ENCODE measurements around the gene SSX2IP. TPM values are rescaled to one million over a fixed set of nuclear protein-coding genes. Genes with fewer than 3 reads are reported as not detected.

The SSX2IP gene
- total and polyA plus RNA-seq, 2 experiments from 2014 or later: 23.2 to 28.4 TPM

- no peaks in the 10 kb centered on the region for H3K27me3 ChIP-seq (ENCODE audit: insufficient read depth)
- H4K20me1 ChIP-seq (replicated peaks; ENCODE audit: insufficient read depth): no peaks in the 10 kb centered on the region
- H3K36me3 Mint-ChIP-seq (ENCODE audit: low read depth): peaks cover 3% of the 10 kb centered on the region; the same call in 1 of the 3 replicates
- no peak overlapping the region for H3K27ac Mint-ChIP-seq
- no peak for DNase-seq (ENCODE audit: low spot score)
- no peak for ATAC-seq
- peak overlapping the region; percentile 70; the same call in 1 of the 2 replicates for H2AFZ ChIP-seq
- H3K27me3 Mint-ChIP-seq (ENCODE audit: insufficient read depth, low read depth, poor library complexity): peaks cover under 1% of the 10 kb centered on the region
- no peaks in the 10 kb centered on the region for H3K4me1 ChIP-seq (ENCODE audit: insufficient read depth)
- no peaks in the 10 kb centered on the region for H3K36me3 ChIP-seq (ENCODE audit: insufficient read depth)
- H3K9me2 ChIP-seq (ENCODE audit: insufficient read depth): 0 out of 2 replicates have a peak, but pooled peaks cover 5% of the 10 kb centered on the region
- H3K9me3 Mint-ChIP-seq: peaks cover 4% of the 10 kb centered on the region; the same call in 1 of the 3 replicates
- H3K4me3 ChIP-seq: no peak overlapping the region
- peaks cover 6% of the 10 kb centered on the region; the same call in 2 of the 3 replicates for H3K4me1 Mint-ChIP-seq
- no peak overlapping the region for H3K27ac ChIP-seq (ENCODE audit: low read depth)
- no peak overlapping the region for H3K4me2 ChIP-seq
- no peaks in the 10 kb centered on the region for H3F3A ChIP-seq (replicated peaks; ENCODE audit: low read depth)
- no peak for TF ChIP-seq CREB1 (CRISPR knock-in tag; IDR thresholded peaks at IDR 0.05; ENCODE audit: low read depth)
- TF ChIP-seq, protein P1, sequence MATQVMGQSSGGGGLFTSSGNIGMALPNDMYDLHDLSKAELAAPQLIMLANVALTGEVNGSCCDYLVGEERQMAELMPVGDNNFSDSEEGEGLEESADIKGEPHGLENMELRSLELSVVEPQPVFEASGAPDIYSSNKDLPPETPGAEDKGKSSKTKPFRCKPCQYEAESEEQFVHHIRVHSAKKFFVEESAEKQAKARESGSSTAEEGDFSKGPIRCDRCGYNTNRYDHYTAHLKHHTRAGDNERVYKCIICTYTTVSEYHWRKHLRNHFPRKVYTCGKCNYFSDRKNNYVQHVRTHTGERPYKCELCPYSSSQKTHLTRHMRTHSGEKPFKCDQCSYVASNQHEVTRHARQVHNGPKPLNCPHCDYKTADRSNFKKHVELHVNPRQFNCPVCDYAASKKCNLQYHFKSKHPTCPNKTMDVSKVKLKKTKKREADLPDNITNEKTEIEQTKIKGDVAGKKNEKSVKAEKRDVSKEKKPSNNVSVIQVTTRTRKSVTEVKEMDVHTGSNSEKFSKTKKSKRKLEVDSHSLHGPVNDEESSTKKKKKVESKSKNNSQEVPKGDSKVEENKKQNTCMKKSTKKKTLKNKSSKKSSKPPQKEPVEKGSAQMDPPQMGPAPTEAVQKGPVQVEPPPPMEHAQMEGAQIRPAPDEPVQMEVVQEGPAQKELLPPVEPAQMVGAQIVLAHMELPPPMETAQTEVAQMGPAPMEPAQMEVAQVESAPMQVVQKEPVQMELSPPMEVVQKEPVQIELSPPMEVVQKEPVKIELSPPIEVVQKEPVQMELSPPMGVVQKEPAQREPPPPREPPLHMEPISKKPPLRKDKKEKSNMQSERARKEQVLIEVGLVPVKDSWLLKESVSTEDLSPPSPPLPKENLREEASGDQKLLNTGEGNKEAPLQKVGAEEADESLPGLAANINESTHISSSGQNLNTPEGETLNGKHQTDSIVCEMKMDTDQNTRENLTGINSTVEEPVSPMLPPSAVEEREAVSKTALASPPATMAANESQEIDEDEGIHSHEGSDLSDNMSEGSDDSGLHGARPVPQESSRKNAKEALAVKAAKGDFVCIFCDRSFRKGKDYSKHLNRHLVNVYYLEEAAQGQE (IDR thresholded peaks at IDR 0.05; ENCODE audit: unreplicated experiment): no peak
- no peak for TF ChIP-seq ZNF331 (CRISPR knock-in tag; IDR thresholded peaks at IDR 0.05; ENCODE audit: low read depth)
- no peak for TF ChIP-seq ZNF462 (CRISPR knock-in tag; IDR thresholded peaks at IDR 0.05)
- no peak for TF ChIP-seq EZH2phosphoT487 (IDR thresholded peaks at IDR 0.05; ENCODE audit: unreplicated experiment)
- TF ChIP-seq EZH2 (IDR thresholded peaks at IDR 0.05; ENCODE audit: low read depth, unreplicated experiment): no peak
- TF ChIP-seq, protein P2, sequence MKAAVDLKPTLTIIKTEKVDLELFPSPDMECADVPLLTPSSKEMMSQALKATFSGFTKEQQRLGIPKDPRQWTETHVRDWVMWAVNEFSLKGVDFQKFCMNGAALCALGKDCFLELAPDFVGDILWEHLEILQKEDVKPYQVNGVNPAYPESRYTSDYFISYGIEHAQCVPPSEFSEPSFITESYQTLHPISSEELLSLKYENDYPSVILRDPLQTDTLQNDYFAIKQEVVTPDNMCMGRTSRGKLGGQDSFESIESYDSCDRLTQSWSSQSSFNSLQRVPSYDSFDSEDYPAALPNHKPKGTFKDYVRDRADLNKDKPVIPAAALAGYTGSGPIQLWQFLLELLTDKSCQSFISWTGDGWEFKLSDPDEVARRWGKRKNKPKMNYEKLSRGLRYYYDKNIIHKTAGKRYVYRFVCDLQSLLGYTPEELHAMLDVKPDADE (IDR thresholded peaks at IDR 0.05): no peak
- H3K4me3 Mint-ChIP-seq: no peak overlapping the region
- H3K79me2 ChIP-seq (replicated peaks; ENCODE audit: insufficient read depth): no peaks in the 10 kb centered on the region
Measured at GRCh38 chr1:84632673-84633434, 57.4 kb downstream of the SSX2IP start.
